Esophagus squamous epithelium (tissue), 4 donors: ENCODE results near the gene MINAR2.

Experiments used
- POLR2A ChIP-seq, 4 donors: fragments of 450-650 bp; IDR thresholded peaks; one replicate each; pipeline ENCODE4 v1.6.1; 2017; ENCODE audit warnings: antibody characterized with exemption in 4 of 4, mild to moderate bottlenecking in 4 of 4, moderate library complexity in 3 of 4
- TF ChIP-seq, protein P1 (sequence below), 6 experiments: fragments of 450-650 bp in 4 of 6; fragments of 200-600 bp in 2 of 6; sonication (generic) in 2 of 6; IDR thresholded peaks; one replicate each; pipeline ENCODE4 v1.5.1; 2016 to 2019; ENCODE audit warnings: antibody characterized with exemption in 6 of 6, mild to moderate bottlenecking in 4 of 6, moderate library complexity in 4 of 6

DNA sequence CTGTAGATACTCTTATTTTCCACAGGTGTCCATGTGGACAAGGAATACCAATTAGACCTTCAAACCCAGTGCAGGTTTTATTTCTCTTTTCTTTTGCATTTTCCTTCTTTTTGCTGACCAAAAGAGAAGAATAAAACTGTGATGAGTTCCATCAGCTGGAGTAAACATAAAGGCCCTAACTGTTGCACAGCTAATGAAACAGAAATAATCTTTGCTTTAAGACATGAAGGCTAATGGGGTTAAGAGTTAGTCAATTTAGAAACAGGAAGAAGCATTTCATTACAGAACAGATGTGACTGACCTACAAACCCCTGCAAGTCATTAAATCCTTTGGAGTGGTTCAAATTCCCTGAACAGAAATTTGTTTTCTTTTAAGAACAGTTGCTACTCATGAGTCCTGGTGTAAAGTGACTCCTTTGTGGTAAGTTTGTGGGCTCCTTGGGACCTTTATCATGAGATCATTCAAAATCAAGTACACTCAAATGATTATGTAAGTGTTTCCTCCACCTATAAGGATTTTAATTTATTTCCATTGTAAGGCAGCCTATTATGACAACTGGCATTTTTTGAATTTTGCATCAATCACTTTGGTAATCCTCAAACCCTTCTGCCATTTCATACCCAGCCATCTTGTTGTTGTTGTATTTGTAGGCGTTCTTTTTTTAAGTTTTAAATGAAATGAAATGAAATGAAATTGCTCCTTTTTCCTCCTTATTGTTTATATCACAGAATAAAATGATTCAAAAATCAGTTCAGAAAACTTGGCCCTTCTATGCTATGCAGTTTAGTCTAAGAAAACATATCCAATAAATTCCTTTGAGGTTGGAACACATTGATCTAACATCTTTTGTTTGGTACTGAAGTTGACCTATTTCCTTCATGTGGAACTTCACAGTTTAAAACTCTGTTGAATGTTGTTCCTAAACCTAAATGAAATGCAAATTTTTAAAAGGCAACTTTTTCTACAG lies 1.3 kb downstream of the MINAR2 start:
- TF ChIP-seq, protein P1, sequence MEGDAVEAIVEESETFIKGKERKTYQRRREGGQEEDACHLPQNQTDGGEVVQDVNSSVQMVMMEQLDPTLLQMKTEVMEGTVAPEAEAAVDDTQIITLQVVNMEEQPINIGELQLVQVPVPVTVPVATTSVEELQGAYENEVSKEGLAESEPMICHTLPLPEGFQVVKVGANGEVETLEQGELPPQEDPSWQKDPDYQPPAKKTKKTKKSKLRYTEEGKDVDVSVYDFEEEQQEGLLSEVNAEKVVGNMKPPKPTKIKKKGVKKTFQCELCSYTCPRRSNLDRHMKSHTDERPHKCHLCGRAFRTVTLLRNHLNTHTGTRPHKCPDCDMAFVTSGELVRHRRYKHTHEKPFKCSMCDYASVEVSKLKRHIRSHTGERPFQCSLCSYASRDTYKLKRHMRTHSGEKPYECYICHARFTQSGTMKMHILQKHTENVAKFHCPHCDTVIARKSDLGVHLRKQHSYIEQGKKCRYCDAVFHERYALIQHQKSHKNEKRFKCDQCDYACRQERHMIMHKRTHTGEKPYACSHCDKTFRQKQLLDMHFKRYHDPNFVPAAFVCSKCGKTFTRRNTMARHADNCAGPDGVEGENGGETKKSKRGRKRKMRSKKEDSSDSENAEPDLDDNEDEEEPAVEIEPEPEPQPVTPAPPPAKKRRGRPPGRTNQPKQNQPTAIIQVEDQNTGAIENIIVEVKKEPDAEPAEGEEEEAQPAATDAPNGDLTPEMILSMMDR (IDR thresholded peaks at IDR 0.05), result no peak
- no peak for TF ChIP-seq POLR2A (IDR thresholded peaks at IDR 0.05)
